H1 (cell line): ENCODE data around the gene STK40. TPM values are rescaled to one million over a fixed set of nuclear protein-coding genes. Genes with fewer than 3 reads are reported as not detected.

Source experiments
- BCL11A ChIP-seq, 2 experiments: IDR thresholded peaks; one replicate each; pipeline ENCODE4 v1.6.1; 2011; ENCODE audit warnings: low read depth in 2 of 2, low read length in 2 of 2, mild to moderate bottlenecking in 2 of 2
- BRCA1 ChIP-seq: IDR thresholded peaks from 2 replicates; pipeline ENCODE4 v1.6.1; 2012; ENCODE audit warnings: low read depth, low read length, improper control_type of control experiment
- CBX5 ChIP-seq: fragments of 300-800, 300-1000 bp; sonication (generic); IDR thresholded peaks from 2 replicates; pipeline ENCODE4 v1.7.1; 2016; ENCODE audit warnings: antibody characterized with exemption, low read length, low read depth
- CHD2 ChIP-seq: IDR thresholded peaks from 2 replicates; pipeline ENCODE4 v1.6.1; 2012; ENCODE audit warnings: low read length, improper control_type of control experiment
- EP300 ChIP-seq, 2 experiments: IDR thresholded peaks; 1 replicate in 1 of 2; 2 replicates in 1 of 2; pipeline ENCODE4 v1.6.1; 2011 to 2012; ENCODE audit warnings: low read depth in 2 of 2, low read length in 2 of 2, mild to moderate bottlenecking in 2 of 2, borderline replicate concordance in 1 of 2, inconsistent platforms in 1 of 2, moderate library complexity in 1 of 2
- EZH2 ChIP-seq: fragments of 200-600 bp; sonication (generic); IDR thresholded peaks from 2 replicates; pipeline ENCODE4 v1.7.1; 2012; ENCODE audit warnings: low read depth, mild to moderate bottlenecking, moderate library complexity, low read length, inconsistent platforms; ENCODE audit not compliant: severe bottlenecking
- HDAC2 ChIP-seq, 2 experiments: fragments of 300-600 bp in 1 of 2; sonication (generic) in 1 of 2; IDR thresholded peaks; 2 replicates each; pipeline ENCODE4 v1.6.1; 2011 to 2012; ENCODE audit warnings: low read depth in 2 of 2, low read length in 2 of 2, mild to moderate bottlenecking in 2 of 2, moderate library complexity in 2 of 2, borderline replicate concordance in 1 of 2, inconsistent platforms in 1 of 2
- JUND ChIP-seq: IDR thresholded peaks from 2 replicates; pipeline ENCODE4 v1.6.1; 2011; ENCODE audit warnings: mild to moderate bottlenecking, improper control_type of control experiment, low read length
- KDM1A ChIP-seq: fragments of 200-600, 300-600 bp; sonication (generic); IDR thresholded peaks from 2 replicates; pipeline ENCODE4 v1.7.1; 2016; ENCODE audit warnings: mild to moderate bottlenecking, low read length, borderline replicate concordance
- POU5F1 ChIP-seq: IDR thresholded peaks from 2 replicates; pipeline ENCODE4 v1.6.1; 2011; ENCODE audit warnings: low read depth, mild to moderate bottlenecking, low read length, moderate library complexity
- RBBP5 ChIP-seq: IDR thresholded peaks from 2 replicates; pipeline ENCODE4 v1.7.1; 2012; ENCODE audit warnings: low read depth, mild to moderate bottlenecking, inconsistent platforms, low read length, moderate library complexity, borderline replicate concordance
- RFX5 ChIP-seq: IDR thresholded peaks from 2 replicates; pipeline ENCODE4 v1.6.1; 2011; ENCODE audit warnings: low read depth, low read length, improper control_type of control experiment, borderline replicate concordance
- RXRA ChIP-seq: IDR thresholded peaks from 2 replicates; pipeline ENCODE4 v1.6.1; 2011; ENCODE audit warnings: low read depth, mild to moderate bottlenecking, low read length, moderate library complexity; ENCODE audit not compliant: insufficient read depth
- TBP ChIP-seq: IDR thresholded peaks from 2 replicates; pipeline ENCODE4 v1.6.1; 2011; ENCODE audit warnings: low read depth, low read length, improper control_type of control experiment
- YY1 ChIP-seq: IDR thresholded peaks from 2 replicates; pipeline ENCODE4 v1.6.1; 2011; ENCODE audit warnings: low read depth, mild to moderate bottlenecking, low read length
- polyA plus RNA-seq, 7 experiments: library from polyadenylated mRNA; depleted of rRNA in 3 of 7; stranded (reverse) in 5 of 7; unstranded in 2 of 7; fragments of >200 nt in 5 of 7; fragments of 200-250 nt in 2 of 7; gene quantifications; 1 replicate in 5 of 7; 2 replicates in 1 of 7; 4 replicates in 1 of 7; pipeline versions ENCODE4 v1.2.1 to v1.2.3, GENCODE V29; 2011 to 2013; ENCODE audit warnings: missing spikeins in 2 of 7, mixed read lengths in 2 of 7
- total RNA-seq: library from RNA; stranded (reverse); fragmentation: NEBNext Ultra II Directional; extraction: Animal tissue kit (Norgen Biotek cat#: 25700); gene quantifications from 2 replicates; pipeline ENCODE4 v1.2.1, GENCODE V29; 2021
- TF ChIP-seq, protein P1 (sequence below): IDR thresholded peaks from 2 replicates; pipeline ENCODE4 v1.6.1; 2012; ENCODE audit warnings: inconsistent platforms
- TF ChIP-seq, protein P2 (sequence below), 3 experiments: IDR thresholded peaks; 1 replicate in 2 of 3; 2 replicates in 1 of 3; pipeline versions ENCODE4 v1.5.1 to v1.6.1; 2011; ENCODE audit warnings: low read length in 3 of 3, mild to moderate bottlenecking in 3 of 3, inconsistent platforms in 2 of 3, low read depth in 1 of 3, moderate library complexity in 1 of 3; ENCODE audit not compliant: insufficient read depth in 1 of 3; ENCODE audit errors: control extremely low read depth in 1 of 3
- TF ChIP-seq, protein P3 (sequence below): IDR thresholded peaks from 2 replicates; pipeline ENCODE4 v1.6.1; 2011; ENCODE audit warnings: low read length, improper control_type of control experiment

The STK40 gene
- total and polyA plus RNA-seq, 2 of the 8 experiments (the other 6 are each of a cell fraction or from before 2014, with no cell fraction given), result 13.6 to 28.6 TPM

GRCh38 chr1:36400825-36401601 is 15.3 kb upstream of the STK40 start (continued):
- TF ChIP-seq HDAC2 (IDR thresholded peaks at IDR 0.05; ENCODE audit: borderline replicate concordance in 1 of 2, low read depth in 2 of 2, low read length in 2 of 2) (no peak; a peak in 1 of 4 replicates), CHD2 (no peak), JUND (peak; percentile 34; the same call in 1 of the 2 replicates), YY1 (0 out of 2 replicates have a peak, but pooled peaks have one; percentile 16), TBP (peak; percentile 45; the same call in 1 of the 2 replicates), RXRA (no peak), EP300 (IDR thresholded peaks at IDR 0.05; ENCODE audit: borderline replicate concordance in 1 of 2, low read depth in 2 of 2, low read length in 2 of 2) (0 out of 3 replicates have a peak, but pooled peaks of 1 of the 2 experiments have one; percentile 53), BCL11A (IDR thresholded peaks at IDR 0.05; ENCODE audit: low read depth in 2 of 2, low read length in 2 of 2) (no peak), RBBP5 (no peak), BRCA1 (no peak), POU5F1 (no peak), CBX5 (no peak), KDM1A (no peak), EZH2 (no peak), RFX5 (peak; percentile 17; the same call in 1 of the 2 replicates)
- TF ChIP-seq, protein P1, sequence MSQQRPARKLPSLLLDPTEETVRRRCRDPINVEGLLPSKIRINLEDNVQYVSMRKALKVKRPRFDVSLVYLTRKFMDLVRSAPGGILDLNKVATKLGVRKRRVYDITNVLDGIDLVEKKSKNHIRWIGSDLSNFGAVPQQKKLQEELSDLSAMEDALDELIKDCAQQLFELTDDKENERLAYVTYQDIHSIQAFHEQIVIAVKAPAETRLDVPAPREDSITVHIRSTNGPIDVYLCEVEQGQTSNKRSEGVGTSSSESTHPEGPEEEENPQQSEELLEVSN, result no peak; the same call in 1 of the 2 replicates
- TF ChIP-seq, protein P2, sequence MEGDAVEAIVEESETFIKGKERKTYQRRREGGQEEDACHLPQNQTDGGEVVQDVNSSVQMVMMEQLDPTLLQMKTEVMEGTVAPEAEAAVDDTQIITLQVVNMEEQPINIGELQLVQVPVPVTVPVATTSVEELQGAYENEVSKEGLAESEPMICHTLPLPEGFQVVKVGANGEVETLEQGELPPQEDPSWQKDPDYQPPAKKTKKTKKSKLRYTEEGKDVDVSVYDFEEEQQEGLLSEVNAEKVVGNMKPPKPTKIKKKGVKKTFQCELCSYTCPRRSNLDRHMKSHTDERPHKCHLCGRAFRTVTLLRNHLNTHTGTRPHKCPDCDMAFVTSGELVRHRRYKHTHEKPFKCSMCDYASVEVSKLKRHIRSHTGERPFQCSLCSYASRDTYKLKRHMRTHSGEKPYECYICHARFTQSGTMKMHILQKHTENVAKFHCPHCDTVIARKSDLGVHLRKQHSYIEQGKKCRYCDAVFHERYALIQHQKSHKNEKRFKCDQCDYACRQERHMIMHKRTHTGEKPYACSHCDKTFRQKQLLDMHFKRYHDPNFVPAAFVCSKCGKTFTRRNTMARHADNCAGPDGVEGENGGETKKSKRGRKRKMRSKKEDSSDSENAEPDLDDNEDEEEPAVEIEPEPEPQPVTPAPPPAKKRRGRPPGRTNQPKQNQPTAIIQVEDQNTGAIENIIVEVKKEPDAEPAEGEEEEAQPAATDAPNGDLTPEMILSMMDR (IDR thresholded peaks at IDR 0.05; ENCODE audit: control extremely low read depth in 1 of 3, insufficient read depth in 1 of 3, low read depth in 1 of 3, low read length in 3 of 3), result no peak
- TF ChIP-seq, protein P3, sequence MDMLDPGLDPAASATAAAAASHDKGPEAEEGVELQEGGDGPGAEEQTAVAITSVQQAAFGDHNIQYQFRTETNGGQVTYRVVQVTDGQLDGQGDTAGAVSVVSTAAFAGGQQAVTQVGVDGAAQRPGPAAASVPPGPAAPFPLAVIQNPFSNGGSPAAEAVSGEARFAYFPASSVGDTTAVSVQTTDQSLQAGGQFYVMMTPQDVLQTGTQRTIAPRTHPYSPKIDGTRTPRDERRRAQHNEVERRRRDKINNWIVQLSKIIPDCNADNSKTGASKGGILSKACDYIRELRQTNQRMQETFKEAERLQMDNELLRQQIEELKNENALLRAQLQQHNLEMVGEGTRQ, result peak; percentile 85
